G401 (cell line): Measurements from ENCODE around the gene FRAS1. TPM values are rescaled to one million over a fixed set of nuclear protein-coding genes. Genes with fewer than 3 reads are reported as not detected.

Experiments
- DNase-seq: peaks from one replicate; pipeline ENCODE4 v3.0.0-alpha.2; 2015; ENCODE audit warnings: low spot score
- in situ Hi-C: cut with HindIII; loops from 2 replicates; pipeline ENCODE4 v1.10.0; 2016; ENCODE audit warnings: low sequenced_read_pairs, mixed read lengths
- total RNA-seq: library from RNA; depleted of rRNA; stranded (reverse); fragments of >200 nt; shearing (Covaris generic); gene quantifications from 2 replicates; pipeline ENCODE4 v1.2.3, GENCODE V29; 2014; rRNA removed

FRAS1 gene
- total RNA-seq, 1 experiment from 2014 or later = not detected

DNA sequence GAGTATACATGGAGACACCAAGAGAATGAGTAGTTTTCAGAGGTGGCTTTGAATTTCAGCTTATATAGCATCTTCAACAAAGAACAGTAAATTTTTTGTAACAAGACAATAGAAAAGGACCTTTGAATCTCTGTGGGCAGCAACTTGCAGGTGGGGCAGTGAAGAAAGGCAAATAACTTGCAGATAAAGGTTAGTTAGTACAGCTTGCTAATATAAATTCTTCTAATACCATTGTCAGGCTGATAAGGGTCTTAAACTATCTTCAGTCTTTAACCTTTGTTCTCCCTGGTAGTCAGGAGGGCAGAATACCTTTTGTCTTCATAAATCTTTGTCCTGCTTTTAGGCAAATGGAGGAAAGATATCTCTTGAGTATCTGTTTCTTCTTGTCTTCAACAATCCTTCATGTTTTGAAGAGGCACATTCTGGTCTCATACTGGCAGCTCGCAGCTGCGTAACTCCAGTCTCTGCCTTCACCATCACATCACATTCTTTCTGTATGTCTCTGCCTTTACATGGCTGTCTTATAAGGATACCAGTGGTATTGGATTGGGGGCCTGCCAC is 510.5 kb downstream of the FRAS1 start:
- DNase-seq = no peak
- in situ Hi-C loops = no loop called here

DNA sequence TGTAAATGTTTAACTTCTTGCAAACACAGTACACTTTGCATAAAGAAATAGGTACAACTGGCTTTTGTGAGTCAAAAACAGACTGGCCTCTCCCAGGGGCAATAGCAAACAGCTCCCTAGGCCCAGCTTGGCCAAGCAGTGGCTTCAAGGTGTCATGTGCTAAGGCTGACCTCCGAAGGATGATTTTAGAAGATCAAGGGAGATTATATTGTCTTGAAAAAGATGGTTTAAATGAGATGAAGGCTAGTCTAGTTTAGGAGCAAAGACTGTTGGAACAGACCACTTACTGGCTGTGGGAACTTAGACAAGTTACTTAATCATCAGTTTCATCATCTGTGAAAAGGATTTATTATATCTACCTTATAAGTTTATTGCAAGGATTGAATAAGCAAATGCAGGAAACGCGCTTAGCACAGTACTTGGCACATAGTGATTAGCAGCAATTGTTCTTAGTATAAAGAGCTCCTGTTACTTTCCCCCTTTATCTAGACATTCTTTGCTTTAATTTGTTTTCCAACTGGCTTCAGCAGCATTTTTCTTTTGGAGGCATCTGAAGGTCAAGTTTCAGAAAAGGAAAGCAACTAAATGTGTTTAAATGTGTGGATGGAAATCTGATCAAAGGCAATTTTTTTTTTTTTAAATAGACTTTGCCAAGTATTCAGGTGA is 511.6 kb downstream of the FRAS1 start:
- in situ Hi-C loops = no loop called here
- no peak for DNase-seq

DNA sequence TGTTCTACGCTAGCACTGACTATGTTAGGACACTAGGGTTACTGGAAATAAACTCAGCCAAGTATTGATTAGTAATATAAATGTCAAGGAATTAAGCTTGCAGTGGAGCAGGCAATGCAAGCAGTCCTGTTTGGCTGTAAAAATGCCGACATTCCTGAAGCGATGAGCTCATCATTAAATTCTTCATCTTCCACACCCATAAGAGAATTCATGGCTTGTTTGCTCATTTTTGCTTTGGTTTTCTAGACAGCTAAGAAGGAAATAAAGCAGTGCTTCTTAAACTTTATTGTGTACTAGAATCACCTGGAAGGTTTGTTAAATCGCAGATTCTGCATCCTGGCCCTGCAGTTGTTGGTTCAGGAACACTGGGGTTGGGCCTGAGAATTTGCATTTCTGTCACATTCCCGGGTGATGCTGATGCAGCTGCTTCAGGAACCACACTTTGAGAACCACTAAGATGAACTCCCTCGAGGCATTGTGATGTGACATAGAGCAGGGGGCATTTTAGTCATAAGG is 512.2 kb downstream of the FRAS1 start:
- no peak for DNase-seq
- in situ Hi-C loops = no loop called here

- in situ Hi-C loops = no loop called here
Measured at GRCh38 chr4:78570117-78570516, 513.0 kb downstream of the FRAS1 start.

DNA sequence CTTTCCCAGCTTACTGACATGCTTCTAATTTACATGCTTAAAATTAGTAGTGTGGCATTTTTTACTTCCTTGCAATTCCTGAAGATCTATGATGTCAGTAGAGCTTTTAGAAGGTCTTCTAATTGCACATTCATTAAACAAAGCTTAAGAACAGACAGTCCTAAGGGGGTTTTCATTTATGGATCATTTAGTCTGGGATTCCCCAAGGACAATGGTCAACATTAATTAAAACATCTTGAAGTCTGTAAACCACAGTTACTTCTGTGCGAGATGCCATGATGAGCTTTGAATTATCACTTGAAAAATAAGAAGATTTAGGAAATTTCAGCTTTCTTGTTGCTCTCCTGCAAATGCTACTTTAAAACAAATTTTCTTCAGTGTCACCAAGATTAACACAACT is 514.7 kb downstream of the FRAS1 start:
- DNase-seq = no peak
- in situ Hi-C loops = no loop called here

More at GRCh38 chr4:78570117-78570516, 513.0 kb downstream of the FRAS1 start:
- DNase-seq = no peak

DNA sequence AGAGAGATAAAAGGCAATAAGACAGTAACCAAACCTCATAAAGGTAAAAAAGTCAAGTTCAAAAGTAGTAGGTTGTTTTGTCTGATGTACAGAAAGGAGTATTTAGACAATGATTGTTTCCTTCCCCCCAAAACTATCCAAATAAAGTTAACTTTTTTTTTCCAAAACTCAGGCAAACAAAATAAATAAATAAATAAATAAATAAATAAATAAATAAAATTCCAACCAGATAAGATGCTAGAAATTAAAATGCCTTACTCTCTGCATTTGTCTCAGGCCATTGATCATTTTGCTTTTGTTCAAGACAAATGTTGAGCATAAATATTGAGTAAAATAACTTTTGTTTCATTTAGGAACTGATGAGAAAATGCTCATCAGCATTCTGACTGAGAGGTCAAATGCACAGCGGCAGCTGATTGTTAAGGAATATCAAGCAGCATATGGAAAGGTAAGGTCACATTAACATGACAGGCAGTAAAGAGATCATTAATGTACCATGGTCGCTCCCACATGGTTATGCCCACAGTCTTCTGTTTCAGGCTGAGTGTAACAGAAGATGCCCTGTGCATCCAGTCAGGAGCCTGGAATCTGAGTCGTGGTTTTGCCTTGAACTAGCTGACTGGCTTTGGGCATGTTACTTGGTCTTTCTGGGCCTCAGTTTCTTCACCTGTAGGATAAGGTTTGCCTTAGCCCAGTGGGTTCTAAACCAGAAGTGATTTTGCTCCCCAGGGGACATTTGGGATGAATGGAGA is 521.7 kb downstream of the FRAS1 start:
- DNase-seq = no peak
- in situ Hi-C loops = no loop called here

- in situ Hi-C loops = no loop called here
Measured at GRCh38 chr4:78581618-78582017, 524.5 kb downstream of the FRAS1 start.

GRCh38 chr4:78584863-78585547 is 527.9 kb downstream of the FRAS1 start:
- no peak for DNase-seq
- in situ Hi-C loops = no loop called here

More at GRCh38 chr4:78581618-78582017, 524.5 kb downstream of the FRAS1 start:
- DNase-seq = no peak

GRCh38 chr4:78585633-78586032 is 528.5 kb downstream of the FRAS1 start:
- no peak for DNase-seq
- in situ Hi-C loops = no loop called here

- in situ Hi-C loops = no loop called here
- DNase-seq = no peak
Measured at GRCh38 chr4:78588894-78589545, 531.9 kb downstream of the FRAS1 start.

GRCh38 chr4:78591404-78591803 is 534.3 kb downstream of the FRAS1 start:
- DNase-seq = no peak
- in situ Hi-C loops = no loop called here

GRCh38 chr4:78592088-78592783 is 535.1 kb downstream of the FRAS1 start:
- no peak for DNase-seq
- in situ Hi-C loops = no loop called here

Other genes with a start within 250 kb of the FRAS1 start
- gene CNOT6L, start 238.0 kb upstream of the FRAS1 start, total RNA-seq = 2.9 and 4.9 TPM in 2 replicates
- 42.8 and 51.7 TPM in 2 replicates for gene MRPL1, start 194.5 kb upstream of the FRAS1 start, total RNA-seq